GM21423 (cell line): ENCODE measurements around the gene DPEP3.
A peak's percentile ranks its signal among the peaks of the same experiment; 100 is the strongest.

Experiments
- ATAC-seq: cut with Tn5 transposase; IDR thresholded peaks from one replicate; pipeline ENCODE4 v1.9.1; 2021; ENCODE audit warnings: mild to moderate bottlenecking, moderate library complexity; ENCODE audit not compliant: unreplicated experiment

Gene DPEP3

DNA sequence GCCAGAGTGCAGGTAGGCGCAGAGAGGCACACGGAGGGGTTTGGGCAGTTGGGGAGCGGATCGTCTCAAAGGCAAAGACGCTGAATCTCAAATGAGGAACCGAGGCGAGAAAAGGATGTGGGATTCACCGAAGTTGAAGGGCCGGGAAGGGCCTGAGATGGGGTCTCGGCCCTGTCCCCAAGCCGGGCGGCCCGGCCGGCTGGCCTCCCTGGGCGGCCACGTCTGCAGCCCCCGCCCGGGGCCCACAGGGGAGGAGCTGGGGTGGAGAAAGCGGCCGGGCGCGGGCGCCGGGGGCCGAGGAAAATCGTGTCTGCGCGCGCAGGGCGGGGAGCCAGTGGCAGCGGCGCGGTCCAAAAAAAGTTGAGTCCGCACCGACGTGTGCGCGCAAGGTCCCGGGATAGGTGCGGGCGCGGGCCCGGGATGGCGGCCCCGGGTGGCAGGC lies 12.3 kb downstream of the DPEP3 start:
- peak; percentile 21 for ATAC-seq

GRCh38 chr16:67967183-67967957 lies 12.9 kb downstream of the DPEP3 start:
- ATAC-seq, result no peak

- no peak for ATAC-seq
Measured at GRCh38 chr16:67966549-67967182, 13.6 kb downstream of the DPEP3 start.

DNA sequence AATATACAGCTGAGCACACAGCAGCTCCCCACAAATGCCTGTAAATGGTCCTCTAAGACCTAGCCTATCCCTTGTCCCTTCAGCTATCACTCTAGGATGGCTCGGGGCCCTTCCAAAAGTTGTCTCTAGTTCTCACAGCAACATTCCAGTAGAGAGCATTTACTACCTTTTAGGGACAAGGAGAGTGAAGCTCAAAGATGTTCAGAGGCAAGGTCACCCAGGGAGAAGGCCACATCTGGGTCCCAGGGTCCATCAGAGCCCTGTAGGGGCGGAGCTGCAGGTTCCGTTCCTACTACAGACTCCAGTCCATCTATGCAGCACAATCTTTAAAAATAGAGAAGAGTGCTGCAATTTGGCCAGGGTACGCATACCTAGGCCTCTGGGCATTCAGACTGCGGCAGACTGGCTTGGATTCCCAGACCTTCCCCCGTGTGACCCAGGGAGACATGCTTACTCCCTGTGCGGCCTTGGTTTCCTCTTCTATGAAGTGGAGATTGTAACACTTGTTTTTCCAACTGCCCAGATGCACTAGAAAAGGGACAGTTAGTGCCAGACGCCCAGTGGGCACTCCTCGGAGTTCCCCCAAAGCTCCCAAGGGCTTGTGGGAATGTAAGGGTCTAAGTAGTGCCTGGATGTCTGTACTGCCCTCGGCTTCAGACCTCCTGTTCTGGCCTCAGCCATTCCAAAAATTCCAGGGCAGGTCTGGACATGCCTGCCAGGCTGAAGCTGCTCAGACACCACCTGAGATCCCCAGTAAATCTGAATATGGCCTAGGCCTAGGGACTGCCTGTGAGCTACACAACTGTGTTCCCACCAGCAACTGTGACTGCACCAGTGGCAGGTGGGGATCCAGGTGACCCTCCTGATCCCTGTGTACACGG lies 14.4 kb downstream of the DPEP3 start:
- no peak for ATAC-seq

DNA sequence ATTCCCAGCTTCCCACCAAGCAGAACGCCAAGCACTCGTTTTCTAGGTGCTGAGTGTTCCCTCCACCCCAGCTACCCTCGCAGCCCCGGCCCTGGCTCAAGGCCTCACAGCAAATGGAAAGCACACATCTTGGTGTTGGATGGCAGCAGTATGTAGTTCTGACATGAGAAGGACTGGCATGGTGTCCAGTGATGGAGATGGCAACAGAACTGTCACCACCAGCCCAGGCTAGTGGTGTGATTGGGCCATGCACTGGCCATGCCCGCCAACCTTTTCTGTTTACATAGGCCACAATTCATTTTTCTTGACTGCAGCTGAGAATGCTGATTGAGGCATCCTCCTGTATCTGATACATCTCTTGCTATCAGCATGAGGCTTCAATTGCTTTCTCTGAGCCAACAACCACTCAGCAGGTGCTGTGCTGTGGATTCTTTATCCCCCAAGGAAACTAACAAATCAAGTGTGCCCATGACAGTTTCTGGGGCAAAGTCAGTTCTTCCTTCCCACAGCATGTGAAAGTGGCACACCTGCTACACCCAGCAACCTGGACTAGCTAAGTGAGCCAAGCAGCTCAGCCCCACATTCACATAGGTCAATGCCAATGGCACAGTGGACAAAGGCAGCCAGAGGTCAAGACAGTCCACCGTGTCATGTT lies 15.7 kb downstream of the DPEP3 start:
- ATAC-seq, result no peak

GRCh38 chr16:67963662-67964321 lies 16.5 kb downstream of the DPEP3 start:
- no peak for ATAC-seq

GRCh38 chr16:67963292-67963661 lies 17.0 kb downstream of the DPEP3 start:
- ATAC-seq, result no peak

DNA sequence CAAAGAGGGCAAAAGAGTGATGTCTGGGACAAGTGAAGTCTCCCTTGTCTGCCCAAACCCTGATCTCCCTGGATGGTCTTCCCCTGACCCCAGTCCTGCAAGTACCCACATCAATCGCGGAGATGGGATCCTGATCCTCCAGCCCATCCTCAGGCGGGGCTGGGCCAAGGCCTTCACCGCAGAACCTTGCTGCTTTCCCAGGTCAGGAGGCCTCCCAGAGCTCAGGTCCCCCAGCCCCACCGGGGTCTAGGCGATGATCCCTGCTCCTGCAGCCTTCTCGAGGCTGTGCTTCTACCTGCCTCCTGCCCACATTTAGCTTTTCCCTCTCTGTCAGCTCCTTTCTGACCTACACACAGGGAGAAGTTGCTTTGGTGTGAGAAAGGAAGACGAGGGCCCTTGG lies 18.2 kb downstream of the DPEP3 start:
- ATAC-seq, result no peak

DNA sequence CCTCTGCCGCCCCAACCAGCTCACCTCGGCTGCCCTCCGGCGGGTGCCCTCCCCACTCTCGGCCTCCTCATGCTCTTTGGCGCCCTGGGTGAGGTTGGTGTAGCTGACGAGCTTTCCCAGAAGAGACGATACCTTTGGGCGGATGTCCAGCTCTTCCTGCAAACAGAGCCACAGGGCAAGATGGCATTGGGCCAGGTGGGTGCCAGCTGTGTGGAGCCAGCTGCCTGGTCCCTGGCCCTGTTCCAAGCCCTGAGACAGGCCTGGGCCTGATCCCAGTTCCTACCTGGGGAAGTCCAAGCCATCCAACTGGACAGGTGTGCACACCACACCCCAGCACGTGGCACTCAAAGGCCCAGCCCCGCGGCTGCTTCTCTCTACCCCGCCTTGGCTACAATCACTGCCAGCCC lies 18.7 kb downstream of the DPEP3 start:
- ATAC-seq, result no peak

GRCh38 chr16:67959536-67960329 lies 20.6 kb downstream of the DPEP3 start:
- no peak for ATAC-seq

- no peak for ATAC-seq
Measured at GRCh38 chr16:67957622-67958021, 22.7 kb downstream of the DPEP3 start.

- no peak for ATAC-seq
Measured at GRCh38 chr16:67954421-67955196, 25.7 kb downstream of the DPEP3 start.

GRCh38 chr16:67953641-67954375 lies 26.5 kb downstream of the DPEP3 start:
- ATAC-seq, result no peak

DNA sequence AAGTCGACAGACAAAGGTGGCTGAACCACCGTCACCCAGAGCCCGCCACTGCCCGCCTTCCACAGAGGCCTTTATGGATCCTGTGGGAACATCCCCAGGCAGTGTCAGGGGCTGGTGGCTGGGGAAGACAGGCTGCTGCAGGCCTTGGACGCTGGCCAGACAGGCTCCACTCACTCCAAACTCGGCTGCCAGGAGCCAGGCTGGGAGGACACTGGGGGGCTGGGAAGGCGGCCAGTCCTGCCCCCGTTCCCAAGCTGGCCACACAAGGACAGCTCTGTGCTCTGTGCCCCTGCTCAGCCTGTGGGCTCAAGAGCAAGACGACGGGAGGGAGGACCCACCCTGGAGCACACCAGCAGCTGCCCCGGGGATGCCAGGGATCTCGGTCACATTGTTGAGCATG lies 28.8 kb downstream of the DPEP3 start:
- no peak for ATAC-seq

DNA sequence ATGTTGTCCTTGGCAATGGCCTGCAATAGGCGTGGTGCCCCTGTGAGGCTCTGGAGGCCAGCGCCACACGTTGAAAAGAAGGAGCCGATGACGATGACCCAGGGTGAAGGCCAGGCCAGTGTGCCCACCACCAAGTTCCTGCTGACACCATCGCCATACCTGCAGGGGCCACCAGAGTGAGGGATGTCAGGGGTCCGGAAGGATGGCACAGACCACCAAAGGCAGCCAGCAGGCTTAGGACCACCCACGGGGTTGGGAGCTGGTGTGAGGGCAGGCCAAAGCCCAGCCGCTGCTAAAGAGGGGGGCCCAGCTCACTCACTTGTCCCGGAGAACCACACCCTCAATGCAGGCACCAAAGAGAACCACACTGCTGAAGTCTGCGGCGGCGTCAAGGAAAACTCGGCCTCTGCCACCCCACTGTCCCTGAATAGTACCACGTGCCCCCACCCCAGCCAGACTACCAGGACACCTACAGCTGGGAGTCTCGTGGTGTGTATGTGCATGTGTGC lies 29.9 kb downstream of the DPEP3 start:
- no peak for ATAC-seq

DNA sequence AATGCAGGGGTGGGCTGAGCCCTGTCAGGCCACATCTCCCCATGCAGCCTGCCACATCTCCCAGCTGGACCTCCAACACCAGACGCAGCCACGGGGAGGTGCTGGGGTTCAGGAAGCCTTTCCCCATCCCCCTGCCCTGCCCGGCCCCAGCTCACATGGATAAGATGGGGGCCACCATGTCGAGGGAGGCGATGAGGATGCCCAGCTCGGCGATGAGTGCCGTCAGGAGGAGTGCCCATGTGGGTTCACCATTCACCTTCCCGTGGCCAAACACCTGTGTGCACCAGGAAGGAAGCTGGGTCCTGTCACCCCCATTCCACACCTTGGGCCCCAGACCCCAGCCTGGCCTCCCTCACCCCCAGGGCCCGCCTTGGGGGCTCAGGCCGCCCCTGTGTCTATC lies 30.7 kb downstream of the DPEP3 start:
- no peak for ATAC-seq

DNA sequence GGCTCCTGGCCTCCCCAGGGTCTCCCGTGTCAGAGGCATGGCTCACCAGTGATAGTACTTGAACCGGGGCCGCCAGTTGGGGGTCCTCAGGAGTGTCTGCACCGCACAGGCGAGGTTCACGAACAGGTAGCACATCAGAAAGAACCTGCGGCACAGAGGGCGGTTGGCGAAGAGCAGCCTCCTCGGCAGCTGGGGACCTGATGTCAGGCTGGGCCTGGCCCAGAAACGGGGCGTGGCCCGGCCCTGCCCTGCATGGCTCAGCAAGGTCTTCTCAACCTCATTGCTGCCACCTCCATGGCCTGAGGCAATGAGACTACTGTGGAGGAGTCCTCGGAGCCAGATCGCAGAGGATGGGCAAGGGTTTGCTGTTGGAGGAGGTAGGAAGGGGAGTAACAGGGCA lies 32.3 kb downstream of the DPEP3 start:
- no peak for ATAC-seq

DNA sequence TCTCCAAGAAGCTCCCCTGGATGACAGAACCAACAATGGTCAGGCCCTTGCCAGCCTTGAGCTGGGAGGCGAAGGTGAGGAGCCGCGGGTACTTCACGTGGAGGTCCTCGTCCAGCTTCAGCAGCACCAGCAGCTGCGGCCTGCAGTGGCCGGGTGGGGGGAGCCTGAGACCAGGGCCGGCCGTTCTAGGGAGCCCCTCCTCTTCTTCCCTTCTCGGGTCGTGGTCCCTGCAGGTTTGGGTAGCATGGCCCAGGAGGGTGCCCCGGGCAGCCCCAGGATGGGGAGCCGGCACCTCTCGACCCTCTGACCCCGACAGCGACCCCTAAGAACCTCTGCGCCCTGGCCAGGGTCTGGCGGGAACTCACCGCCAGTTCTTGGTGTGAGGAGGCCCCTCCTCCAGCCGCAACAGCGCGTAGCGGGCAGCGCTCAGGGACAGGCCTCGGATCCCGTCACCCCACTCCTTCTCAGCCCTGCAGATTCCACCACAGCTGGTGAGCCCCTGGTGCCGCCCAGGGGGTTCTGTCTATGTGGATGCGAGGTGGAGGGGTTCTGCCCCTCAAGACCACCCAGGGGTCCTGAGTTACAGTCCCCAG lies 33.2 kb downstream of the DPEP3 start:
- no peak for ATAC-seq
